Ishikawa (cell line): ENCODE results near the gene HGD.

Experiments
- CEBPB ChIP-seq: IDR thresholded peaks from 2 replicates; pipeline ENCODE4 v1.6.1; 2012
- EGR1 ChIP-seq: IDR thresholded peaks from 2 replicates; pipeline ENCODE4 v1.6.1; 2012
- EP300 ChIP-seq: IDR thresholded peaks from 2 replicates; pipeline ENCODE4 v1.6.1; 2012; ENCODE audit warnings: borderline replicate concordance
- RAD21 ChIP-seq: IDR thresholded peaks from 2 replicates; pipeline ENCODE4 v1.6.1; 2012; ENCODE audit warnings: low read depth
- TAF1 ChIP-seq: IDR thresholded peaks from 2 replicates; pipeline ENCODE4 v1.6.1; 2012; ENCODE audit warnings: low read depth, mild to moderate bottlenecking
- TEAD4 ChIP-seq: IDR thresholded peaks from 2 replicates; pipeline ENCODE4 v1.6.1; 2012
- TF ChIP-seq, protein P1 (sequence below): IDR thresholded peaks from 2 replicates; pipeline ENCODE4 v1.6.1; 2012; ENCODE audit warnings: low read depth, mild to moderate bottlenecking

DNA sequence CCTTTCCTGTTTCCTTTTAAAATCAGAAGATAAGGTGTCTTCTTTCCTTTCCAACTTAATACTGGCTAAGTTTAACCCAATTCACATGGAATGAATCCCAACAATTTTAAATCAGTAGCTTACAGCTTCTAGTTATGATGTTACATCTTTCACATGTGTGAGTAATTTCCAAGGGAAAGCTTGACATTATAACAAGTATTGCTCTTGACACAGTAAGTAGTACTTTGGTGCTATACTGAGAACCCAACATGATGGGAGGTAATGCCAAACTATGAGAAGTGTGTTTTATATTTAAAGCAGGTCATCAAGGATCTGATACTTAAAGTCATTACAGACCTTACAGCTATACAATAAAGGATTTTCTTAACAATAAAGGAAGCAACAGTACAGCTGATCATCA, 31.2 kb upstream of the HGD start:
- TF ChIP-seq RAD21 (no peak), TAF1 (no peak), EP300 (no peak), CEBPB (no peak), EGR1 (no peak), TEAD4 (no peak)
- TF ChIP-seq, protein P1, sequence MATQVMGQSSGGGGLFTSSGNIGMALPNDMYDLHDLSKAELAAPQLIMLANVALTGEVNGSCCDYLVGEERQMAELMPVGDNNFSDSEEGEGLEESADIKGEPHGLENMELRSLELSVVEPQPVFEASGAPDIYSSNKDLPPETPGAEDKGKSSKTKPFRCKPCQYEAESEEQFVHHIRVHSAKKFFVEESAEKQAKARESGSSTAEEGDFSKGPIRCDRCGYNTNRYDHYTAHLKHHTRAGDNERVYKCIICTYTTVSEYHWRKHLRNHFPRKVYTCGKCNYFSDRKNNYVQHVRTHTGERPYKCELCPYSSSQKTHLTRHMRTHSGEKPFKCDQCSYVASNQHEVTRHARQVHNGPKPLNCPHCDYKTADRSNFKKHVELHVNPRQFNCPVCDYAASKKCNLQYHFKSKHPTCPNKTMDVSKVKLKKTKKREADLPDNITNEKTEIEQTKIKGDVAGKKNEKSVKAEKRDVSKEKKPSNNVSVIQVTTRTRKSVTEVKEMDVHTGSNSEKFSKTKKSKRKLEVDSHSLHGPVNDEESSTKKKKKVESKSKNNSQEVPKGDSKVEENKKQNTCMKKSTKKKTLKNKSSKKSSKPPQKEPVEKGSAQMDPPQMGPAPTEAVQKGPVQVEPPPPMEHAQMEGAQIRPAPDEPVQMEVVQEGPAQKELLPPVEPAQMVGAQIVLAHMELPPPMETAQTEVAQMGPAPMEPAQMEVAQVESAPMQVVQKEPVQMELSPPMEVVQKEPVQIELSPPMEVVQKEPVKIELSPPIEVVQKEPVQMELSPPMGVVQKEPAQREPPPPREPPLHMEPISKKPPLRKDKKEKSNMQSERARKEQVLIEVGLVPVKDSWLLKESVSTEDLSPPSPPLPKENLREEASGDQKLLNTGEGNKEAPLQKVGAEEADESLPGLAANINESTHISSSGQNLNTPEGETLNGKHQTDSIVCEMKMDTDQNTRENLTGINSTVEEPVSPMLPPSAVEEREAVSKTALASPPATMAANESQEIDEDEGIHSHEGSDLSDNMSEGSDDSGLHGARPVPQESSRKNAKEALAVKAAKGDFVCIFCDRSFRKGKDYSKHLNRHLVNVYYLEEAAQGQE, result no peak
